Right hindlimb (tissue), 1 donor: Measurements from ENCODE around the gene CCDC141.

Source experiments
- DNase-seq: peaks from one replicate; pipeline ENCODE4 v3.0.0-alpha.2; 2018

Gene CCDC141

DNA sequence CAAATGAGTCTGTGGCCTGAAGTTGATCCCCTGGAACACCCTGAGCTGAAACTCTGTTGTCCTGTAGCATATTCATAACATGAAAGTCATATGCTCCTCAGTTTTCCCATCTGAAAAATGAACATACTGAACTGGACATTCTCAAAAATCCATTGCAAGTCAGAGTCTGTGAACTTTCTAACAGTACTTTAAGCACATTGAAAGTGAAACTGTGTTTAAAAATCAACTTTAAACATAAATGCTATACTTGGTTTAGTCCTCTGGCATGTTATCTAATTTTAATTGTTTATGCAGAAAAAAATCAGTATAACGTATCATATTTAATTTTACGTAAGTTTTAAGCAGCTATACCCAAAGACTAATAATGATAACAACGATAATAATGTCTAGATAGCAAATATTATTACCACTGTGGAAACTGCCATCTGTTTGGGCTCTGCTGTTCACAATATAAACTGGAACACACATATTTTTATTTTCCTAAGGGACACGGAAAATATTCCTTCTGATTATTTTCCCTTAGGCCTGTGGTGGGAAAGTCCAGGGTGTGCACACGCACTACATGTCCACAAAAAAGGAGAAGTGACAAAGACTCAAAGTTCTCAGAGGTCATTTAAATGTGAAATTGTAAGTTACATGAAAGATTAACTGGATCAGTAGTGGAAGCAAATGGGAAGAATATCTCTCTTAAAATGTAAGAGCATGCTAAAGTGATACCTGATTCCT is 186.6 kb downstream of the CCDC141 start:
- DNase-seq, result no peak

GRCh38 chr2:178860551-178860950 is 189.4 kb downstream of the CCDC141 start:
- DNase-seq, result no peak

GRCh38 chr2:178859730-178860129 is 190.2 kb downstream of the CCDC141 start:
- no peak for DNase-seq

- no peak for DNase-seq
These were observed 190.9 kb downstream of the CCDC141 start for GRCh38 chr2:178858896-178859625.

GRCh38 chr2:178855151-178855550 is 194.8 kb downstream of the CCDC141 start:
- no peak for DNase-seq

- DNase-seq, result no peak
These were observed 201.6 kb downstream of the CCDC141 start for GRCh38 chr2:178848335-178848734.

- no peak for DNase-seq
These were observed 203.5 kb downstream of the CCDC141 start for GRCh38 chr2:178846458-178846802.

DNA sequence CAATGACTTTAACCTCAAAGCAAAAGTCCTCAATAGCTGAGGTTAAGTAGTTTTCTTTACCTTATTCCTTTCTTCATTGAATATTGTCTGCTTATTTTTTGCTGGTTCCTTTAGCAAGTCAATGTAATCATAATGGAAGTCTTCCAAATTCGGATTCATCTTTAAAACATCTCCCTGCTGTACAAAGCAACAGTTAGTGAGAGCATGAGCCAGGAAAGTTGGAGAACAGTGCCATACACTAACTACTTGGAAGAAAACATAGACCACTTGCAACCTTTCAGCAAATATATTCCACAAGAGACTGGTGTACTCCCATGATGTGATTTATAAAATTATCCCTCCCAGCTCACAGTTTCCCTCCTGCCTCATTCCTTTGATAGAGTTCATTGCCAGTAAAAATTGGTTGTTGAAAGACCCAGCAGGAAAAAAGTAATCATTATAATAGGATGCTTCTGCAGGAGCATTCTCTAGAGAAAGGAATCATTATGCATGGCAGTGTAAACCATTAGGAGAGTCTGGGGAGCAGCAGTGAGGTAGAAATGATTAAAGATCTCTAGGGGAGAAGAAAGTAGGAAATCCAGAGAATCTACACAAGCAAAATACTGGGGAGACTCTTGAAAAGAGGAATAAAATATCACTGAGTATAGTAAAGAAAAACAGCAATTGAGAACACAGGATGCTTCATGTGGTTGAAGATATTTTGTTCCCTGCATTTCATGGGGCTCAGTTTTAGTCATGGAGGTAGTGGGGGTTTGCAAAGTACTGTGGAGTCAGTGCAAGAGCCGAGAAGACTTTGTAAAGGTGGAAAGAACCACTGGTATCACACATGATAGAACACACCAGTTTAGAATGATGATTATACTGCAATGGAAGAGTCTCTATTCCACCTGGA is 204.1 kb downstream of the CCDC141 start:
- DNase-seq, result peak; percentile 42

DNA sequence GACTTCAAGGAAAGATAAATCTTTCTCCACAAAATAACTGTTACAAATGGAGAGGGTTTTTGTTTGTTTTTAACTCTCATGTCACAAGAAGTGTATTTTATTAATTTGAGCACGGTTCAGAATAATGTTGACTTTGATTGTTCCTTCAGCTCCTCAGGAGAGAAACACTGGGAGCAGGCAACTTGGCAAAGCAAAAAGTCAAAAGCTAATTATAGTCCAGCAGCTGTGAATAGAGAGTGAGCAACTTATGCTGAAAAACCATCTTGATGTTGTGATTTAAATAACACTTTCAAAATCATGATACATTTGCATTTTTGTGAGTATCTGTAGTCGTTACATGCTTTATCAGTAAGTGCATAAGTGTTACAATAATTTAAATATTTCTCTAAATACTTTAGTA is 205.2 kb downstream of the CCDC141 start:
- no peak for DNase-seq

DNA sequence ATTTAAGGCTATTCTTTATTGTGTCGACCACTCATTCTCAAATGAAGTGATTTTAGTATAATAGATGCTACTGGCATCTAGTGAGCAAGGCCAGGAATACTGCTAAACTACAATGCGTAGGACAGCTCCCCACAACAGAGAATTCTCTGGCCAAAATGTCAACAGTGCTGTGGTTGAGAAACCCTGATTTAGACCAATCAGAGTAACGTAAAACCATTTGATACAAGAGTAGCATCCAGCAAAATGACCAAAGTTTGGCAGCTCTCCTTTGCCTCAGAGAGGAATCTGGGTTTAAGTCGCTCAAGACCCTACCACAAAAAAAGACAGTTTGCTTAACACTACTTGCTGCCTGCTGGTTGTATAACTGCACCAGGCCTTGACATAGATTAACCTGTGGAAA is 205.7 kb downstream of the CCDC141 start:
- no peak for DNase-seq

DNA sequence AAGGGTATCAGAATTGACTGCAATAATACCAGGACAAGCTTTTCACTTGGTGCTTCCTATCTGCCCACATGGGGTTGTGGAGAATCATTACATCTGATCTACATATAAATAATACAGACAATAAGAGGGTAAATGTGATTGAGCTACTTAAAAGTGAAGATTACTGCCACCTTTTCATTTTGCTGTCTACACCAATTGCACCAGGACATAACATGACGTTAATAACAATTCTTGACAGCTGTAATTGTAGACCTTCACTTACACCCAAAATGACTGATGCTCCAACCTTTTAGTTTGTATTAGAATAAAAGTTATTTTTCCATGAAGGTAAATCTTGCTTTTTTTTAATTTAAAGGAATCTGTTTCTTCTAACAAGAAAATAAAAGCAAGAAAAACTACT is 206.2 kb downstream of the CCDC141 start:
- DNase-seq, result no peak

DNA sequence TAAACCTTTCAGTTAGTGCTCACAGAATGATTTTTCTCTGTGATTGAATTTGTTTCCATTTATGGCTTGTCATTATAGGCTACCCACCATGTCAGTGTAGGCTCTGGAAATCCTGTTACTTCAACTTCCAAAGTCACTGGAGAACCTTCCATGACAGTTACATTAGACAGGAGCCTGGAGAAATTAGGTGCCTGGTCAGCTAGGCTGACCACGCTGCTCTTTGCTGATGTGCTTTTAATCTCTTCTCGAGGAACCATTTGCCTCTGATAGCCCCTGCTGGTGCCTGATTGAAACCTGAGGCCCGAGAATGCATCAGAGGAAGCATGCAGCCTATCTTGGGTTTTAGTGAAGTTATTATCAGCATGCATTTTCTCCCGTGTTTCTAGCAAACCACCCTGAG is 213.1 kb downstream of the CCDC141 start:
- DNase-seq, result no peak

DNA sequence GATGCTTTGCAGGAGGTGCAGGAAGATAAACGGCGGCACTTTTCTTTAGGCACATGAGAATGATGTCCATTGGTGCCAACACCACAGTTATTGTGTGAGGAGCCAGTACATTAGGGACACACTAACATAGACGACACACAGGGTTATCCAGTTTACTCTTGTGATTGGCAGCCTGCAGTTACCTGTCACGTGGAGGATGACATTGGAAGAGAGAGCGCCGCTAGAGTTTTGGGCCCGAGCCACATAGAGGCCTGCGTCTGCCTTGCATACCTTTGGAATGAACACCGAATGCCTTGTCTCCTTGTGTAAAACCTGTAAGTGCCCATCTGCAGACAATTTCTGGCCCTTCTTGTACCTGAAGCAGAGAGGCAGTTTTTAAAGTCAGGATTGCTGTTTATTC is 215.9 kb downstream of the CCDC141 start:
- no peak for DNase-seq

- DNase-seq, result no peak
These were observed 216.6 kb downstream of the CCDC141 start for GRCh38 chr2:178833382-178833781.

DNA sequence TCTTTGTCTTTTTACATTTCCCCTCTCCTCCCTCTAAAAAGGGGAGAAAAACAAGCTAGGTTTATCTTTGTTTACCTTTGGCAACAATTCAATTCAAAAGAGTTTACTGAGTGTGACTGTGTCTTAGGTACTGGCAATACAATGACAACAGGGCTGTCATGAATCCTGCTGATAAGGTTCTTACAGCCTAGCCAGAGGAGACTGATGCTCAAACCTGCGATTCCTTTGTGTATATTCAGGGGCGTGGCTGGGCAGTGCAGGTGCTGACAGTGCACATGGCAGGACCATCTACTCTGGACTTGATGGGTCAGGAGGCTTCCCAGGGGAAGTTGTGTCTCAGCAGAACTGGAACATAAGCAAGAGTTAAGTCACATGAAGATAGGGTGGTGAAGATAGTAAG is 219.5 kb downstream of the CCDC141 start:
- DNase-seq, result no peak

GRCh38 chr2:178829981-178830380 is 220.0 kb downstream of the CCDC141 start:
- DNase-seq, result no peak

DNA sequence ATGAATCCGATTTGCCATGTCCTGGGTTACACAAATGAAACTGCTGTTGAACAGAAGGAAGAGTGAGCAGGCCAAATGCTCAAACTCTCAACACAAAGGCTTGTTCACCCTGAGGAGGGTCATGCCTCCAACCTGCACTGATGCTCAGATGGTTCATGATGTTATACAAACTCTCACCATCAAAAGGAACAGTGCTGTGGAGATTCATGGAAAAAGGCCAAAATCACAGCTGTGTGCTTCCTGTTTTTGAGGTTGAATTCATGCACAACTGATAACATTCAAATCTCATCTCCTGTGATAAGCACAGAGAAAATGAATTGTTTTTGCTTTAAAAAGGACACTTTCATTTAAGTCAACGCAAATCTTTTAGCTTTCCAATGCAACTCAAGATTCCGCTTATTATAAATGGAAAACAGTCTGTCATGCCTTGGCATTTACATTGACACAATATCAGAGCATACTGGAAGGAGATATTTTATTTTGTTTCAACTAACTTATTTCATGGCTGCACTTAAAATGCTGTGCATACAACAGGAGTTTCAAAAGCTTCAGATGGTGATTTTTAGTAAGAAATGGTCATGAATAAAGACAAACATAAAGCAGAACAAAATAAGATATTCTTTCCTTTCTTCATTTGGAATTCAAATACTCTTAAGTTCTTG is 220.5 kb downstream of the CCDC141 start:
- DNase-seq, result no peak

DNA sequence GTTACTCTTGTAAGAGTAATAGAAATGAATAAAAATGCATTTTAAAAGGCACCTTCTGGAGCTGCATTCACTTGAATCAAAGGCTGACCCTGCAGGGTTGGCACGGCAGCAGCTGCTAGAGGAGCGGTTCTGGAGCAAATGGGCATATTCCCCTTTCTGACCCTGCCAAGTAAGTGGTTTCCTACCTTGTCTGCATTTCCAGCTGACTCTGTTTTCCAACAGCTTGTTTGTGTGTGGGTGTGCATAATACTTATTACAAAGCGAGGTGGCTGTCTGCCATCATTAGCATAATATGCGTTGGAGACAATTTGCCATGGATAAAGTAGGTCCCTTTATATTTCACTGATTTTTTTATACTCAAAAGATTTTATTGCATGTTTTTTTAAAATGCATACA is 221.5 kb downstream of the CCDC141 start:
- no peak for DNase-seq

DNA sequence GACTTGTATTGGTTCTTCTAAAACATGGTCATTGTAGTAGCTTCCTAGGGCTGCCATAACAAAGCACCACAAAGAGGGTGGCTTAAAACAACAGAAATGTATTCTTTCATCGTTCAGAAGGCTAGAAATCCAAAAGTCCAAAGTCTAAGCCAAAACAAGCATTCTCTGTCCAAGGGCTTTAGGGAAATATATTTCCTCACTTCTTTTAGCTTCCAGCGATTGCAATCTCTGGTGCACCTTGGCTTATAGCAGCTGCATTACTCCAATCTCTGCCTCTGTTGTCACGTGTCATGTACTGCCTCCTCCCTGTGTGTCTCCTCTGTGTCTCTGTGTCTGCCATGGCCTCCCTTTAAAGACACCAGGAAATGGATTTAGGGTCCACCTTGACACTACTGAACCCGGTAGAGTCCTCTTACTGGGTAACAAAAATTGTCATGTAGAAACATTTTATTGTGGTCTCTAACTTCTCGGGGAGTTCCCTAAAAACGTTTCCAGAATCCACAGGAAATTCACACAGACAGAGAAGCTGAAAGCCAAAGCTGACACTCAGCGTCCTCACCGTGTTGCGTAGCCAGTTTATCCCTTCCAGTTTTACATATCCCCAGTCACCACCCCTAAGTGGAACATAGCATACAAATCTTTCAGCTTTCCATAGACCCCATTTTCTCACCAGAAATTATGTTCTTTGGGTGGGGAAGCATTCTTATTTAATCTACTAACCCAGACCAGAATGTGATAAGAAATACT is 222.0 kb downstream of the CCDC141 start:
- no peak for DNase-seq

- DNase-seq, result no peak
These were observed 222.8 kb downstream of the CCDC141 start for GRCh38 chr2:178827111-178827510.

GRCh38 chr2:178825183-178825582 is 224.8 kb downstream of the CCDC141 start:
- DNase-seq, result no peak

- DNase-seq, result no peak
These were observed 225.8 kb downstream of the CCDC141 start for GRCh38 chr2:178824181-178824580.
